ENCODE results near the gene ENKUR.
A peak's percentile ranks its signal among the peaks of the same experiment; 100 is the strongest.
"Not testable (repeated sequence)": the region's sequence is repeated elsewhere in the genome, so short reads cannot be mapped to it uniquely, and the experiment has no call there.

Gene ENKUR

DNA sequence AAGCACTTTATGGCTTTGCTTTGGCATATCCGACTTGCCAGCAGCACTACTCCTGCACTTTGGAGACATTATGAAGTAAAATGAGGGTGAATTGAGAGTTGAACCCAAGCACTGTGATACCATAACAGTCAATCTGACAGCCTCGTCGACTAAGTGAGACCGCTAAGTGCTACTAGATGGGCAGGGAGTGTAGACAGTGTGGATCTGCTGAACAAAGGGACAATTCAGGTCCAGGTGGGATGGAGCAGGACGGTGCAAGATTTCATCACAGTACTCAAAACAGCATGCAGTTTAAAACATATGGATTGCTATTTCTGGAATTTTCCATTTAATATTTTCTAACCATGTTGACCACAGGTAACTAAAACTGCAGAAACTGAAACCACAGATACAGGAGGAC, 42.8 kb downstream of the ENKUR start:
- DNase-seq (ENCODE audit: low read depth in 3 of 3): no peak

DNA sequence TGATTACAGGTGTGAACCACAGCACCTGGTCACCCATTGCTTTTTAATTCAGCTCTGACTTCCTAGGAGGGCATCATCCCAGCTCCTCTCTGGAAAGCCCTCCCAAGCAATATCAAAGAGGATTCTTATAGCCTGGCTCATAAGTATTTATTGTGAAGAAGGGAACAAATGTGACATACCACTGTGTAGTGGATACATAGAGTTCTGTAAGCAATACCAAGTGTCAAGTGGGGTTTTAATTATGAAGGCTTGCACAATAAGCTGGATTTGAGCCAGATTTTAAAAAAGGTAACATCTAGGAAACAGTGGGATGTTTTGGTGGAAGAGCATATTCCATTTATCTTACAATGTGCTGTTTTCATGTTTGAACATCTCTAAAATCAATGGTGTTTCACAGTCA, 44.6 kb downstream of the ENKUR start:
- no peak for DNase-seq (ENCODE audit: low read depth in 3 of 3)

DNA sequence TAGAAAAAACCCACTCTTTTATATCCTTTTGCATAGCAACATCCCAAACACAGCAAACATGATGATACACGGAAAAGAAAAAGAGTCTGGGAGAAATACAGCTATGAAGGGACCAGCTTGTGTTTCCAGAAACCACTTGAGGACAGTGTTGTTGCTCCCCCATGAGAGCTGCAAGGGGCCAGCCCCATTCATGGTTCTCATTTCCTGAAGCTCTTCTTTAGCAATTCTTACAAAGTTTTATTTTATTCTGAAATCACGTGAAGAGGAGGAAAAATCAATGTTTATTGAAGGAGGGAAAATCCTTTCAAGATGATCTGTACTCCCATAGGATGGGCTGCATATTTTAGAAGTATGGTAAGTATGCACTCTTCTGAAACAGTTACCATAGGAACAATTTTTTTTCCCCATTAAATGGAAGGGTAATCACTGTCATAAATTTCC, 46.1 kb downstream of the ENKUR start:
- no peak for DNase-seq (ENCODE audit: low read depth in 3 of 3)

DNA sequence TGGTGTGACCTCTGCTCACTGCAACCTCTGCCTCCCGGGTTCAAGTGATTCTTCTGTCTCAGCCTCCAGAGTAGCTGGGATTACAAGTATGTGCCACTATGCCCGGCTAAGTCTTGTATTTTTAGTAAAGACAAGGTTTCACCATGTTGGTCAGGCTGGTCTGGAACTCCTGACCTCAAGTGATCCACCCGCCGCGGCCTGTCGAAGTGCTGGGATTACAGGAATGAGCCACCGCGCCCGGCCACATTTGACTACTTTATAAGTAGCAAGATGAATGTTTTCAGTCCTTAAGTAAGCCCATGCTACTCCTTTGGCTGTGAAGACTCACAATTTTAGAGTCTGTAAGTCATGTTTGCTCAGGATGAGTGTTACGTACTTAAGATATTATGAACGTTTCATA, 47.0 kb downstream of the ENKUR start:
- DNase-seq (ENCODE audit: low read depth in 3 of 3): not testable (repeated sequence)

DNA sequence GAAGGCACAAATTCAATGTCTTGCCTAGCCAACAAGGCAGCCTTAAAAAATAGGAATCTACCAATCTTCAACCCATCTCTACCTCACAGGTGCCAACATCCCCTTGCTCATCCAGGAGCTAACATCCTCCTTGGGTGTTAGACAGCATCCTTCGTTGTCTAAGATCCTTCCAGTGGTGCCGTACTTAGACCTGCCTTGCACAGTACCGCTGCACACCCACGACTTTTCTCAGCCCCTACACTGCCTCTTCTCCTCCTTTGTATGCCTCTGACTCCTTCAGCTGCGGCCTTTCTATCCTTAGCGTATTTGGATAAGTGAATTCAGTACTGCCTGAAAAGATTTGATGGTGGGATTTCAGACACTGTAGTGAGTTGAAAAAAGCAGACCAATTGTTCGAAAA, 47.6 kb downstream of the ENKUR start:
- DNase-seq (ENCODE audit: low read depth in 3 of 3): no peak

DNA sequence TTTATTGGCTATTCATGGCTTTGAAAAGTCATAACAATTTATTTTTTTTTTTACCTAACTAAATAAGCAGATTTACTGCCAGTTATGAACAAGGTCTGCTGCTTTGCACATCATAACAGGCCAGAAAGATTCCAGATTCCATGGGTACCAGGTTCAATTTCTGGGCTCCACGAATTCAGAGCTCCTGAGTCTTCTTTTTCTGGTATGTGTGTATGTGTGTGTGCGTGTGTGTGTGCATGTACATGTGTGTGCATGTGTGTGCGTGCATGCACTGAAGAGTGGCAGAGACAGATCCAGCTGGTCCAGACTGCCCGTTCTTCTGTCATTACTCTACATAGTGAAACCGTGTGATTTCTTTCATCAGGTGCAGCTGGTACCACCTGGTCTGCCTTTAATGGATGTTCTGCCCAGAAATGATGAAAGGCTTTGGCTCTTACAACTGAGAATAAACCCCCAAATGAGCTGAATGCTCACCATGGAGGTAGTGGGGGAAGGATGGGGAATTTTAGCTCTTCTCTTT, 48.9 kb downstream of the ENKUR start:
- no peak for DNase-seq (ENCODE audit: low read depth in 3 of 3)

DNA sequence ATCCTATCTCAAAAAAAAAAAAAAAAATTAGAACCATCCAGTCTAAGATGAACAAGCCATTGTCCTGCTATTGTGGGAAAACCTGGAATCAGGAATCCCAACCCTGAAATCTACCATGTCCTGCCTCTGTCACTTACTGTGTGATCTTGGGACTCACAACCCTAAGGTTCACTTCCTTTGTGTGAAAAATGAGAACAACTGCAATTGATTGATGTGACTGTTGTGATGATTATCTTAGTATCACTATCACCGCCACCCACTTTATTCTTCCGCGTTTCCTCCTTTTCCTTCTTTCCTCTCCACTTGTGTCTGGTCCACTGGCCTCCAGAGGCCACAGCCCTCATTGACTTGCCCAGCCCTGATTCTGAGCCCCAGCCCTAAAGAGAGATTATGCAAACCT, 50.9 kb downstream of the ENKUR start:
- DNase-seq (ENCODE audit: low read depth in 3 of 3): no peak

DNA sequence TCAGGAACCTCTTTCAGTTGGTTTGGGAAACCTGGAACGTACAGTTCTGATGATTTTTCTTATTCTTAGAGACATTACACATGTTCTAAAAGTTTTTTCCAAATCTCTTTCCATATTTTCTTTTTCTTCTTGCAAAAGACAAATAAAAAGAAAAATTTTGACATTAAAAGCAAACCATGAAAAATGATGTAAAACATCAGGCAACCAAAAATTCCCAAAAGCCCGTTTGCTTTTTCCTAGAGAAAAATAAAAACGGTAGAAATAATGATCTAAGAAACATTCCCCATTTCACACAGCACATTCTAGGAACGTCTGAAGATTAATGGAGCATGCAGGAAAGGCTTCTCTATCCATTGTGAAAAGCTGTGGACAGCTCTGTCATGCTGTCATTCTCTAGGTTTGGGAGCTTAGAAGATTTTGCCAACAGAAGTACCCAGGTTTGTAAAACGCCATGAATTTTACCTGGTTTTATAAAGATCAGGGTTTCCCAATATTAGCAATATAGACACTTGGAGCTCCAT, 52.4 kb downstream of the ENKUR start:
- DNase-seq (ENCODE audit: low read depth in 3 of 3): no peak

DNA sequence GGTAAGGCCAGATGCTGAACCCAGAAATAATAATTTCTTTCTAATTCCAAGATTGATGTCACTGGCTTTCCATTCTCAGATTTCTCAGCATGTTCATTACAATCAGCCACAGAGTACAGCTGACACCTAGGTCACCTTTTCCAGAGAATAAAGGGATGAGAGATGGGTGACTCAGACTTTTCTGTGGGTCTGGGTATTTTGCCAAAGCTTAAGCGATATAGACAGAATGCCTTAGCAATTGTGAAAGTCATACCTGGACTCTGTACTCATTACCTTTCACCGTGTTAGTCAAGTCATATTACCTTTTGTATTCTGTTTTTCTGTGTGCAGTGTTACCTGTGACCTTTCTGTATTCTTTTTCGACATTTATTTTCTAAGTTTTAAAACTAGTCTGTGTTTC, 53.0 kb downstream of the ENKUR start:
- no peak for DNase-seq (ENCODE audit: low read depth in 3 of 3)

DNA sequence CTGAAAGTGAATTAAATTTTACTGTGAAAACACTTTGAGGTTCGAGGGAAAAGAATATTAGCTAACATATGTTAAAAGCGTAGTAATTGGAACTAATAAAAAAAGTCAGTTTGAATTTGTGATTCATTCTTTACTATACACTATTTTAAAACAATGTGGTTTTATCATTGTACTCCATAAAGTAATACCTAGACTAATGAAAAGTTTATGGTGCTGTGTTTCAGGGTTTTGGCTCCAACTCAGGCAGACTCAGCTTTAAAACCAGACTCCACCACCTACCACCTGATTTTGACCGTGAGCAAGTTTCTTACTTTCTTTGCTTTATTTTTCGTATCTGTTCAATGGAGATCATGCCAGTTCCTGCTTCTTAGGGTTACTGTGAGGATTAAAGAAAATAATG, 54.4 kb downstream of the ENKUR start:
- no peak for DNase-seq (ENCODE audit: low read depth in 3 of 3)

DNA sequence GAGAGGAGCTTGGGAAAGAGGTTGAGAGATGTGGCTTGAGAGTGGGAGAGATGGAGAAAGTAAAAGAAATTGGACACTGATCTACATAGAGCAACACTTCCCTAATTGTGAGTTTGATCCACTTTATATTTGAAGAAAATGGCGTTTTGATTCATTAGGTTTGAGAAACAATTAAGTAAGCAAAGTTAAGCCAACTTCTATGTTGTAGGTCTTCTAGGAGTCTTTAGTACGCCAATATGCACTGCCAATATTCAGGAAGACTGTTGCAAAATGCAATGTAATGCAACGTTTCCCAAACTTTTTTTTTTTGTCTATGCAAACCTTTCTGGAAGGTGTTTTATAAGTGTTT, 56.6 kb downstream of the ENKUR start:
- DNase-seq (ENCODE audit: low read depth in 3 of 3): no peak

DNA sequence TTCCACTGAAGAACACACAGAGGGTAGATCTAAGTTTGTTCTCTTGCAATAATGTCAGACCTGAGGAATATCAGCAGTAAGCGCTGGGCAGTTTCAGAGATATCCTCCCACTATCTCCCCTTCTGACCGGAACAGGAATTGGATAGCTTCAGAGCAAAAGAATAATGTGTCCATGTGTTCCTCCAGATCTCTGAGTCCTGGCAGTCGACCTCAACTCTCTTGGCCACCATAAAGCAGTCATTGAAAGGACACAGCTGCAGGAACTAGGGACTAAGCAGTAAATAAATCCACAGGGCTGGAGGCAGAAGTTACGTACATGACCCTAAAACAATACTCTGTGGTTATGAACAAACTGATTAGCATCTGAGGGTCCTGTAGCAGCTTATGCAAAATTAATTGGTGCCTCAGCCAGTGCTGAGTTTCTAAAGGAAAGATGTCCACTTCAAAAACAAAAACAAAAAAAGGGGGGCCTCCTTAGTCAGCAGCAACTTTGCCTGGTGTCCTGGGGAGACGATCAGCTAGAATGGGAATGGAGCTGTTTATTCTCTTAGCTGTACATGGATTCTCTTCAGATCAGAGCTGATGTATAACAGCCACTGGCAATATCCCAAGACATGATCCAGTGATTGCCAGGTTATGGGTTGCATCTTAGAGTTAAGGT, 57.1 kb downstream of the ENKUR start:
- no peak for DNase-seq (ENCODE audit: low read depth in 3 of 3)

DNA sequence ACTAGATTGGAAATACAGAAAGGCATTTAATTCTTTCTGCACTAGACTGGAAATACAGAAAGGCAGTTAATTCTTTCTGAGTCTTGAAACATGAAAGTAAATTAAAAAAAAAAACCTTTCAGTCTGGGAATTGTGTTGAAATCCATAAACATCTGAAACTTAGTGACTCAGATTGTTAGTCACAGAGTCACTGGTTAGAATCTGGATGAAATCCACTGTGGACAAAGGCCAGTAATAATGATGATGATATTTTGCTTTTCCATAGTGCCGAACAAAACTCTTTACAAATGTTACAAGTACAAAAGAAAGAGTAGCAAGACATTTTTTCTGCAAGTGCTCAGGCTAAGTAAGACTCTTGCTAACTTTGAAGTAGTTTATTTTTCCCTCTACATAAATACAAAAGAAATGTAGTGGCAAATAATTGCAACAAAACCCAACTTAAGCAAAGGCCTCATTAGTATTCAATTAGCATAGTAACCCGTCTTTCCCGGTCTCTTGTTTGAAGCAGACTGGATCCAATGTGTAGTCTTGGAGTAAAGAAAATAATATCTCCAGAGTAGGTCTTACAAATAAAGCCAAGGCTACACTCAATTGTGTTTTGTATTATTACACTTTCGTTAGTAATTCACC, 57.8 kb downstream of the ENKUR start:
- DNase-seq (ENCODE audit: low read depth in 3 of 3): no peak

DNA sequence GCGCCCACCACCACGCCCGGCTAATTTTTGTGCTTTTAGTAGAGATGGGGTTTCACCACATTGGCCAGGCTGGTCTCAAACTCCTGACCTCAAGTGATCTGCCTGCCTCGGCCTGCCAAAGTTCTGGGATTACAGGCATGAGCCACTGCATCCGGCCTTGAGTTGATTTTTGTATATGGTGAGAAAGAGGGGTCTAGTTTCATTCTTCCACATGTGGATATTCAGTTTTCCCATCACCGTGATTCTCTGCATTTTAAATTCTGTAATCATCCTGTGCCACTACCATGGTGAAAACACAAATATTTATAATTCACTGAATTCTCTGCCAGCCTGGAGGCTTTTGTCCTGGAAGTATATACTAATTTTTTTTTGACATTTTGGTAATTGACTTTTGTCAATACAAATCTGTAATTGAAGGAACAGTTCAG, 58.3 kb downstream of the ENKUR start:
- not testable (repeated sequence) for DNase-seq (ENCODE audit: low read depth in 3 of 3)

DNA sequence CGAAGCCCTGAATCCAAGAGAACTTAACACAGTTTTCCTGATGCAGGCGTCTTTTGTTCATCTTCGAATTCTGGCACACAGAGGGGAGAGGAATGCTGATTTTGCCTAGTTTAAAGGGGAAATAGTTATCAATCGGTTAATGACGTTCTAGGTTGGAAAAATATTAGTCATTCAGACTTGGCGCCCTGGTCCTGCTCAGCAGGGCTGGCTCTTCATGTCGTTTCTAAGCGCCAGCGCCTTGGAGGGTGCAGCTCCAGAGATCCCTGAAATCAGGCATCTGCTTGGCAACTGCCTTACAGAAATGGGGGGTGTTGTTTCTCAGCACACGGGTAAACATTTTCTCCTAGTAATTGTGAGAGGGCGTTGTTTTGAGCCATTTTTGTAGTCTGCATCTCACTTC, 62.3 kb downstream of the ENKUR start:
- no peak for DNase-seq (ENCODE audit: low read depth in 3 of 3)

DNA sequence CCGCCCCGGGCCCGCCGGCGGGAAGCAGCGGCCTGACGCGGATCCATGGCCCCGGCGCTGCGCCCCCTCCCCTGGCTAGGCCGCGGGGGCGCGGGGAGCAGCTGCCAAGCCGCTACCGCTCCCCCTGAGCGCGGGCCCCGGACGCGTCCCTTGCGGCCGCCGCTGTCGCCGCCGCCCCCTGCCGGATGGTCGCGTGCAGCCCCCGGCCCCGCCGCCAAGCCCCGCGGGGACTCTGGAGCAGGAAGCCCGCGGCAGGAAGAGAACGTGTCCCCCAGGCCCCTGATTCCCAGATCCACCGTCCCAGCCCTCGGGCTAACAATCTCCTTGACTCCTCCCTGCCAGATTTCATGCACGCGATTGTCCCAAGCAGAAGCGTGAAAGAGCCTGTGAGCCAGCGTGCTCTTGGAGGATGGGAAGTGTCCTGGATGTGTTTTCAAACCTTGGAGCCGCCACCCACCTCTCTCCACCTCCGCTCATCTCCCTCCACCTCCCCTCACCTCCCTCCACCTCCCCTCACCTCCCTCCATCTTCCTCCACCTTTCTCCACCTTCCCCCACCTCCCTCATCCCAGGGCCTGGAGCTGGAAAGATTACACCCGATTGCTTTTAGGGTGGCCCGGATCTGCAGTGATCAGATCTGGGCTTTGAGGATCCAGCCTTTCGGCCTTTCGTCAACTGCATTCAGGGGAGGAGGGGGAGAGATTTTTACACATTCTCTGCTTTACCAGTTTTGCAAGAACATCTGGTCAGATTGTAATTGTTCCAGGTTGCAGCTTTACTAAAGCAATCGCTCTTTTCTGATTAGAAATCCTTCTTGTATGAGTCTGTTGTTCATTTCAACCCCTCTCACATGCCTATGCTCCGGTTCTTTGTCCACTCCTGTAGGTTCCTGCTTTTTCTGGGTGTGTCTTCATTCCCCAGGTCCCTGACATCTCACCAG, 63.0 kb downstream of the ENKUR start:
- peak in 1 of 3 donors; percentile 5 for DNase-seq (ENCODE audit: low read depth in 3 of 3)

DNA sequence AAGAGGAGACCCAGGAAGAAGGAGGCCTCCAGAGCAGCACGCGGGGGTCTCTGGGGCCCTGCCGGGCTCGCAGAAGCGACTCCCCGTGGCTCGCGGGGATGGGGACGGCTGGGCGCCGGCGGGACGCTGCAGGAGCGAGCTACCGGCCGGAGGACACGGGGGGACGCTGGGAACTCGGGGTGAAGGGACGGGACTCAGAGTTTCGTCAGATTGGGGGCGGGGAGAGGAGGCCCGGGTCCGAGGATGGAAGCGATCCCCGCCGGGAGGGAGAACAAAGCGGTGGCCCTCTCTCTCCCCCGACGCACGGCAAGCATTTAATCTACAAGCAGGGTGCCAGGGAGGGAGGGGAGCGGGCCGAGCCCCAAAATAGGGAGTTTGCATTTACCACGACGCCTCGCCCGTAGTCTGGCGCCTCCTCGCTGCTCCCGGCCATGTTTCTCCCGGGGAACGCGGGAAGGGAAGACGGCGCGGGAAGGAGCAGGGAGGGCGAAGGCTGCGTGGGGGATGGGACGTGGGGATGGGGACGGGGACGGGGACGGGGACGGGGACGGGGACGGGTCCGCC, 63.7 kb downstream of the ENKUR start, which contains the start of gene PRTFDC1:
PRTFDC1 (minus strand) TSS at position 464 of the 564 bp plus-strand sequence; CDS start at position 433, 31 bp downstream.
- DNase-seq (ENCODE audit: low read depth in 3 of 3): peak in 1 of 3 donors; percentile 10

DNA sequence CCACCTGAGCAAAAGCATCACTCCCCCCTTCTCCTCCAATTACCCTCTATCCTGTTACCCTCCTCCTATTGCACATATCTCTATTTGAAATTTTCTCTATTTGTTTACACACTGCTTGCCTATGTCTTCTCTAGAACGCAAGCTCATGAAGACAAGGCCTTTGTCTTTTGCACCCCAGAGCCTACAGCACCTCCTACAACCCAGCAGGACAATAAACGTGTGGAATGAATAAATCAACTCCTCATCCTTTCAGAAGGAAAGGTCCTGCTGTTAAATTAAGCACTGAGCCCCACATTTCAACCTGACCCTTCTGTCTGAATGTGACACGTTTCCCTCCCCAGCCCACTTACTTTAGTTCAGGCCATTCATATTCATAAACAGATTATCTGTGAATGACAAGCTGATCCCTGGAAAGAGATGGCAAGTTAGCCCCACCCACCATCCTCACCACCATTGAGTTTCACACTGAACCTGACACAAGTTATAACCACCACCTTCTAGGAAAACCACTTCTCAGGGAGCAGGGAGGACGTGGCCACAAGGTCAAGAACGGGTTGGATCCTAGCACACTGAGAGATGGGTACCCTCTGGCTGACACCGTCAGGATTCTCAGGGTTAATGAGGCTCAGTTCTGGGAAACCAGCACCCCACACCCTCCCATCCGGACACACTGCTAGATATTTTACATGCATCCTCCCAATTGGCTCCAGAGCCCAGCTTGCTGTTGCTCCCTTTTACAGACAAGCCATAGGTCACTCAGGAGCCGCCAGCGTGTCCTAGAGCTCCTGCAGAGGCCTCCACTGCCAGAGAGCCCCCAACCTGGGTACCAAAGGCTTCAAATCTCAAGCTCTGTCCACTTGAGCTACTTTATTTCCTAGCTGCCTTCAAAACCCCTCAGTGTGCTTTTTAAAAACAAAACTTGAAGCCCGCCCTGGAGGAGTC, 64.5 kb downstream of the ENKUR start:
- no peak for DNase-seq (ENCODE audit: low read depth in 3 of 3)

DNA sequence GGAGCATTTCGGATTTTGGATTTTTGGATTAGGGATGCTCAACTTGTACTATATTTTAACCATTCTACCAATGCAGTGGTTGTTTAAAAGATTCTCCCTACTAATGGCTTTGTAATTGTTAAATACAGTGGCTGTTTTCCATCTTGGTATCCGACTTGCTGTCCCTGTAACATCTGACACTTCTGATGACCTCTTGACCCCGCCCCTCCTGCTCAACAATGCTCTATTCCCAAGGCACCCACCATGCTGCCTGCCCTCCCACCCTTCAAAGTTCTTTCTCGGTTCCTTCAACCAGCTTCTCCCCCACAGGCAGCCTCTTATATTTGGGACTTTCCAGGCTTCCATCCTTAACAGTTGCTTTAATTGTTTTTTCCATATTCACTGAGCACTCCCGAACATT, 65.5 kb downstream of the ENKUR start:
- DNase-seq (ENCODE audit: low read depth in 3 of 3): no peak

DNA sequence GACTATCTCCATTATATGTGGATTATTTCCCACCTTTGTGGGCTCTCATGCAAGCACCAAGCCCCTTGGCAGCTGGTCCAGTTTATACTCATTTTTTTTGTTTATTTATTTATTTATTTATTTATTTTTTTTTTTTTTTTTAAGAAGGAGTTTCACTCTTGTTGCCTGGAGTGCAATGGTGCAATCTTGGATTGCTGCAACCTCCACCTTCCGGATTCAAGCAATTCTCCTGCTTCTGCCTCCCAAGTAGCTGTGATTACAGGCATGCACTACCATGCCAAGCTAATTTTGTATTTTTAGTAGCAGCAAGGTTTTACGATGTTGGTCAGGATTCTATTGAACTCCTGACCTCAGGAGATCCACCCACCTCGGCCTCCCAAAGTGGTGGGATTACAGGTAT, 66.3 kb downstream of the ENKUR start:
- no peak for DNase-seq (ENCODE audit: low read depth in 3 of 3)
